ENCODE results near the gene RTL9. TPM values are rescaled to one million over a fixed set of nuclear protein-coding genes. Genes with fewer than 3 reads are reported as not detected.
A peak's percentile ranks its signal among the peaks of the same experiment; 100 is the strongest.

The RTL9 gene
- total and polyA plus RNA-seq, 8 donors, result under 0.01 TPM; not detected in 7

- H3K27ac ChIP-seq, result peak overlapping the region in 1 of 5 donors; percentile 42
- no peak overlapping the region for H3K4me3 ChIP-seq
- no peaks in the 10 kb centered on the region for H3K9me3 ChIP-seq
- no peaks in the 10 kb centered on the region for H3K36me3 ChIP-seq
- peak; percentile 40 to 52 for DNase-seq
- peaks cover 0 to 4% (median 0%) of the 10 kb centered on the region in 3 donors for H3K27me3 ChIP-seq
- peak in 2 of 3 donors; percentile 26 to 29 for TF ChIP-seq POLR2AphosphoS5 (IDR thresholded peaks at IDR 0.05)
- TF ChIP-seq CTCF (IDR thresholded peaks at IDR 0.05), result no peak
- no peaks in the 10 kb centered on the region for H3K4me1 ChIP-seq
- WGBS, 5 donors, result 42 to 61% (median 44%) methylated on average over 4 of the region's 4 CpGs
- intact Hi-C loops (cut with DNase I; ENCODE audit: low total_unique reads), result no loop called here
These were observed 19.7 kb upstream of the RTL9 start for GRCh38 chrX:110338935-110339334.

GRCh38 chrX:110341189-110342035, 17.2 kb upstream of the RTL9 start:
- H3K9me3 ChIP-seq, result no peaks in the 10 kb centered on the region
- no peak overlapping the region for H3K27ac ChIP-seq
- TF ChIP-seq EP300 (IDR thresholded peaks at IDR 0.05) (no peak), POLR2AphosphoS5 (IDR thresholded peaks at IDR 0.05) (no peak), CTCF (IDR thresholded peaks at IDR 0.05) (no peak), POLR2A (IDR thresholded peaks at IDR 0.05) (no peak)
- peaks cover 0 to 2% (median 0%) of the 10 kb centered on the region in 3 donors for H3K27me3 ChIP-seq
- no peak overlapping the region for H3K4me3 ChIP-seq
- 67 to 84% (median 79%) methylated on average over 11 of the region's 11 CpGs for WGBS, 5 donors
- H3K36me3 ChIP-seq, result no peaks in the 10 kb centered on the region
- intact Hi-C loops (cut with DNase I; ENCODE audit: low total_unique reads), result no loop called here
- no peak for DNase-seq
- no peaks in the 10 kb centered on the region for H3K4me1 ChIP-seq

GRCh38 chrX:110346681-110347080, 12.0 kb upstream of the RTL9 start:
- no peaks in the 10 kb centered on the region for H3K9me3 ChIP-seq
- peak; percentile 19 to 27 for DNase-seq
- H3K27me3 ChIP-seq, result no peaks in the 10 kb centered on the region
- H3K27ac ChIP-seq, result no peak overlapping the region
- 41 to 68% (median 43%) methylated on average over 17 of the region's 17 CpGs for WGBS, 5 donors
- TF ChIP-seq EP300 (IDR thresholded peaks at IDR 0.05) (no peak), POLR2A (IDR thresholded peaks at IDR 0.05) (no peak), POLR2AphosphoS5 (IDR thresholded peaks at IDR 0.05) (no peak), CTCF (IDR thresholded peaks at IDR 0.05) (no peak)
- no peaks in the 10 kb centered on the region for H3K36me3 ChIP-seq
- H3K4me1 ChIP-seq, result no peaks in the 10 kb centered on the region
- H3K4me3 ChIP-seq, result no peak overlapping the region
- intact Hi-C loops (cut with DNase I; ENCODE audit: low total_unique reads), result no loop called here

- WGBS, 5 donors, result 27 to 69% (median 38%) methylated on average over 1 of the region's 1 CpG
- intact Hi-C loops (cut with DNase I; ENCODE audit: low total_unique reads), result no loop called here
These were observed 625 bp downstream of the RTL9 start for GRCh38 chrX:110359273-110359672.

More at GRCh38 chrX:110359273-110359672, 625 bp downstream of the RTL9 start:
- Histone ChIP-seq H3K36me3 (no peaks in the 10 kb centered on the region), H3K4me1 (no peaks in the 10 kb centered on the region), H3K27me3 (no peaks in the 10 kb centered on the region), H3K27ac (no peak overlapping the region), H3K9me3 (no peaks in the 10 kb centered on the region), H3K4me3 (no peak overlapping the region)
- DNase-seq, result no peak
- TF ChIP-seq POLR2A (IDR thresholded peaks at IDR 0.05) (no peak), POLR2AphosphoS5 (IDR thresholded peaks at IDR 0.05) (no peak), CTCF (IDR thresholded peaks at IDR 0.05) (no peak), EP300 (IDR thresholded peaks at IDR 0.05) (no peak)

All from stomach (tissue), 9 donors.